Prostate gland (tissue), 2 donors: ENCODE data around the gene C1QTNF1. TPM values are rescaled to one million over a fixed set of nuclear protein-coding genes. Genes with fewer than 3 reads are reported as not detected.
A peak's percentile ranks its signal among the peaks of the same experiment; 100 is the strongest.

Experiments
- DNase-seq: peaks from one replicate; pipeline ENCODE4 v3.0.0-alpha.2; 2019; ENCODE audit warnings: low spot score
- H3K27ac ChIP-seq, 2 donors: fragments of 200-600 bp; sonication (generic); 2 replicates each; pipeline ENCODE4 v1.5.1; 2017 to 2019
- H3K27me3 ChIP-seq: fragments of 200-600 bp; sonication (generic); replicated peaks from 2 replicates; pipeline ENCODE4 v1.5.1; 2019; ENCODE audit not compliant: insufficient read depth
- H3K36me3 ChIP-seq, 2 donors: fragments of 200-600 bp; sonication (generic); 1 replicate in 1 of 2; 2 replicates in 1 of 2; pipeline versions ENCODE4 v1.5.1 to v1.8.1; 2017 to 2019
- H3K4me1 ChIP-seq: fragments of 200-600 bp; sonication (generic); replicated peaks from 2 replicates; pipeline ENCODE4 v1.5.1; 2019
- H3K4me3 ChIP-seq, 2 donors: fragments of 200-600 bp; sonication (generic); 2 replicates each; pipeline ENCODE4 v1.5.1; 2017 to 2019
- H3K9me3 ChIP-seq: fragments of 200-600 bp; sonication (generic); 2 replicates; pipeline ENCODE4 v1.5.1; 2017
- CTCF ChIP-seq, 4 experiments: fragments of 200-600 bp in 2 of 4; fragments of 450-650 bp in 2 of 4; sonication (generic) in 2 of 4; IDR thresholded peaks; 1 replicate in 3 of 4; 2 replicates in 1 of 4; pipeline ENCODE4 v1.5.1; 2016 to 2019; ENCODE audit warnings: antibody characterized with exemption in 4 of 4, mild to moderate bottlenecking in 2 of 4, moderate library complexity in 2 of 4
- POLR2A ChIP-seq: fragments of 450-650 bp; IDR thresholded peaks from one replicate; pipeline ENCODE4 v1.6.1; 2016; ENCODE audit warnings: antibody characterized with exemption, mild to moderate bottlenecking
- POLR2AphosphoS5 ChIP-seq: sonication (generic); formaldehyde crosslinking; IDR thresholded peaks from one replicate; pipeline ENCODE4 v1.6.1; 2017; ENCODE audit warnings: antibody characterized with exemption
- WGBS: methylation state at CpG from one replicate; pipeline ENCODE4 v1.1.5; 2018; 5-methylcytosine and 5-hydroxymethylcytosine counted together
- intact Hi-C: fragments of 100-400 bp; cut with DNase I; formaldehyde crosslinking; loops from one replicate; pipeline ENCODE4 v1.14.2; 2022
- total RNA-seq, 2 donors: library from RNA; depleted of rRNA; stranded (reverse); fragments of >200 nt; gene quantifications; one replicate each; pipeline ENCODE4 v1.1.0, GENCODE V29; 2016

Gene C1QTNF1
- 10 to 100 TPM; 16.3 to 57.9 TPM for total RNA-seq

- Histone ChIP-seq H3K9me3 (no peaks in the 10 kb centered on the region), H3K4me1 (peaks cover 25% of the 10 kb centered on the region), H3K36me3 (no peaks in the 10 kb centered on the region), H3K27me3 (no peaks in the 10 kb centered on the region), H3K27ac (peak within 1 kb of the TSS; percentile 78 to 83), H3K4me3 (peak within 1 kb of the TSS; percentile 49 to 53)
- intact Hi-C loops, result no loop called here
- DNase-seq, result no peak
- WGBS, result 3% methylated on average over 62 of the region's 77 CpGs
- peak; percentile 5 for TF ChIP-seq POLR2A
- TF ChIP-seq POLR2AphosphoS5, result peak; percentile 12
- TF ChIP-seq CTCF (IDR thresholded peaks at IDR 0.05), result peak in 3 of 4 experiments; percentile 20 to 69 (median 61)
Measured at GRCh38 chr17:79023886-79024771, at the start of gene C1QTNF1. TSS of gene C1QTNF1 (plus strand) at chr17:79024169. CDS start at chr17:79043969, 19,800 bp downstream.

- DNase-seq, result peak; percentile 85
- H3K4me1 ChIP-seq, result peaks cover 42% of the 10 kb centered on the region
- 29% methylated on average over 26 of the region's 30 CpGs for WGBS
- no peaks in the 10 kb centered on the region for H3K36me3 ChIP-seq
- H3K4me3 ChIP-seq, result no peak overlapping the region
- H3K27me3 ChIP-seq, result no peaks in the 10 kb centered on the region
- peak overlapping the region; percentile 70 to 76 for H3K27ac ChIP-seq
- intact Hi-C loops, result loop anchor here (5.0 kb wide), 1 partner anchor 43 kb away; no protein-coding TSS in a partner anchor
- no peak for TF ChIP-seq POLR2A
- TF ChIP-seq POLR2AphosphoS5, result peak; percentile 80
- no peak for TF ChIP-seq CTCF (IDR thresholded peaks at IDR 0.05)
- no peaks in the 10 kb centered on the region for H3K9me3 ChIP-seq
Measured at GRCh38 chr17:78974635-78975591, 49.1 kb upstream of the C1QTNF1 start.

GRCh38 chr17:78976907-78977680 is 46.9 kb upstream of the C1QTNF1 start:
- Histone ChIP-seq H3K9me3 (no peaks in the 10 kb centered on the region), H3K36me3 (no peaks in the 10 kb centered on the region), H3K27ac (peak overlapping the region; percentile 70 to 76), H3K27me3 (no peaks in the 10 kb centered on the region), H3K4me1 (peaks cover 42% of the 10 kb centered on the region), H3K4me3 (no peak overlapping the region)
- 73% methylated on average over 20 of the region's 20 CpGs for WGBS
- no peak for DNase-seq
- intact Hi-C loops, result no loop called here
- TF ChIP-seq POLR2A (no peak), POLR2AphosphoS5 (no peak), CTCF (IDR thresholded peaks at IDR 0.05) (no peak)

- intact Hi-C loops, result no loop called here
- peaks cover 42% of the 10 kb centered on the region for H3K4me1 ChIP-seq
- TF ChIP-seq POLR2A, result no peak
- H3K36me3 ChIP-seq, result no peaks in the 10 kb centered on the region
- WGBS, result 48% methylated on average over 8 of the region's 8 CpGs
- H3K27me3 ChIP-seq, result no peaks in the 10 kb centered on the region
- DNase-seq, result no peak
- H3K27ac ChIP-seq, result peak overlapping the region; percentile 30 to 76
- H3K4me3 ChIP-seq, result no peak overlapping the region
- H3K9me3 ChIP-seq, result no peaks in the 10 kb centered on the region
Measured at GRCh38 chr17:78977681-78977943, 46.4 kb upstream of the C1QTNF1 start.
